ENCODE measurements around the gene PNPLA3. TPM values are rescaled to one million over a fixed set of nuclear protein-coding genes. Genes with fewer than 3 reads are reported as not detected.

PNPLA3 gene
- total and polyA plus RNA-seq, 4 donors: 0.41 to 2.2 (median 0.99) TPM

DNA sequence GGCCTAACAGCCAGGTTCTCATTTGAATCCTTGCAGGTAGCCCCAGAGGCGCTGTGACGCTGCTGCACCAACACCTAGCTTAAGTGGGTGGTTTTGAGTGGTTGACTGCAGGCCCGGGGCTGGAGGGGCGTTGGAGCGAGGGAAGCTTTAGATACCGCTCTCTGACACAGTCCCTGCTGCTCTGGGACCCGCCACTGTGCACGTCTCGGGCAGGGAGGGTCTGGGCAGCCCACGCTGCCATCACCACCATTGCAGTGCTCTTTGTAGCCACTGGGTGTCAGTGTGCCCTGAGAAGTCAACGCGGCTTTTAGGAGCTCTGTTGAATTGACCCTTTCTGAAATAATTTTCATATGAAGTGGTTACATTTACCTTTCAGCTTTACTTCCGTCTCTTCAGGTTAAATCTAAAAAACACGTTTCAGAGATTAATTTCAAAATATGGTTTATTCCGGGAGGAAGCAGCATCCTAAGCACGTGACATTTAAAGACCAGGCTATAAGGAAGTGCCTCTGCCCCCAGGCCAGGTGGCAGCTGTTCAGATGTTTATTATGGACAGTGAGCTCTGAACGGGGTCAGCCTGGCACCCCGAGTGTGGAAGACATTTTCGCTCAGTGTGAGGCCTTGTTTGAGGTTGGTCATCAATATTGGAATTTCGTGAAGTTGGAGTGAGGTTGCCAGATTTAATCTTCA lies 69.6 kb downstream of the PNPLA3 start:
- Histone ChIP-seq H3K27me3 (ENCODE audit: control insufficient read depth in 3 of 3, insufficient read depth in 3 of 3, low read length in 2 of 3) (no peaks in the 10 kb centered on the region), H3K27ac (ENCODE audit: low read depth in 1 of 2, low read length in 1 of 2) (no peak overlapping the region), H3K9me3 (ENCODE audit: control insufficient read depth in 4 of 4, insufficient read depth in 3 of 4, low read length in 3 of 4) (no peaks in the 10 kb centered on the region), H3K36me3 (ENCODE audit: control insufficient read depth in 4 of 4, insufficient read depth in 4 of 4, low read length in 4 of 4) (peaks cover 9 to 43% (median 41%) of the 10 kb centered on the region in 4 donors), H3K4me3 (no peak overlapping the region), H3K9ac (ENCODE audit: insufficient read depth in 1 of 2, low read length in 2 of 2) (no peak overlapping the region), H3K4me1 (ENCODE audit: control insufficient read depth in 5 of 5, insufficient read depth in 5 of 5, low read length in 5 of 5) (peaks cover 0 to 4% (median 0%) of the 10 kb centered on the region in 5 donors)
- DNase-seq (peak; percentile 73 to 76 (median 74)), ATAC-seq (ENCODE audit: insufficient read depth, low FRiP score) (peak; percentile 62)
- WGBS, 2 donors: 30 to 35% methylated on average over 20 of the region's 20 CpGs
- TF ChIP-seq, protein P1, sequence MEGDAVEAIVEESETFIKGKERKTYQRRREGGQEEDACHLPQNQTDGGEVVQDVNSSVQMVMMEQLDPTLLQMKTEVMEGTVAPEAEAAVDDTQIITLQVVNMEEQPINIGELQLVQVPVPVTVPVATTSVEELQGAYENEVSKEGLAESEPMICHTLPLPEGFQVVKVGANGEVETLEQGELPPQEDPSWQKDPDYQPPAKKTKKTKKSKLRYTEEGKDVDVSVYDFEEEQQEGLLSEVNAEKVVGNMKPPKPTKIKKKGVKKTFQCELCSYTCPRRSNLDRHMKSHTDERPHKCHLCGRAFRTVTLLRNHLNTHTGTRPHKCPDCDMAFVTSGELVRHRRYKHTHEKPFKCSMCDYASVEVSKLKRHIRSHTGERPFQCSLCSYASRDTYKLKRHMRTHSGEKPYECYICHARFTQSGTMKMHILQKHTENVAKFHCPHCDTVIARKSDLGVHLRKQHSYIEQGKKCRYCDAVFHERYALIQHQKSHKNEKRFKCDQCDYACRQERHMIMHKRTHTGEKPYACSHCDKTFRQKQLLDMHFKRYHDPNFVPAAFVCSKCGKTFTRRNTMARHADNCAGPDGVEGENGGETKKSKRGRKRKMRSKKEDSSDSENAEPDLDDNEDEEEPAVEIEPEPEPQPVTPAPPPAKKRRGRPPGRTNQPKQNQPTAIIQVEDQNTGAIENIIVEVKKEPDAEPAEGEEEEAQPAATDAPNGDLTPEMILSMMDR (IDR thresholded peaks at IDR 0.05; ENCODE audit: control extremely low read depth, extremely low read depth): peak; percentile 95

DNA sequence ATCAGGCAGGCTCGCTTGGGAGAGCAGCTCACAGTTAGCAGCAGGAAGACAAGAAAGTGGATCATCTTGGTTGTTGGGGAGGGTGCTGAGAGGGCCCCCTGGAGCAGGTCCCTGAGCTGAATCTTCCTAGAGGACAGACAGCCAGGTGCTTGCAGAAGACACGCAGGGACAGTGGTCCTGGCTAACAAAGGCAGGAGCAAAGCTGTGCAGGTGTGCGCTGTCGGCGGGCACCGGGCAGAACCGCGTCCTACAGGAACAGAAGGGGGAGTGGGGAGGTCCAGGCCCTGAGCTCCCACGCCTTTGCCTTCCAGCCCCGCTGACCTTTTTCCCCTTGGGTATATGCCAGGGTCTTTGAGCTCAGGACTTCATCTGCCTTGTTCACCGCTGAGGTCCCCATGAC lies 70.4 kb downstream of the PNPLA3 start:
- peaks cover 5 to 45% (median 40%) of the 10 kb centered on the region in 4 donors for H3K36me3 ChIP-seq (ENCODE audit: control insufficient read depth in 4 of 4, insufficient read depth in 4 of 4, low read length in 4 of 4)
- H3K9me3 ChIP-seq (ENCODE audit: control insufficient read depth in 4 of 4, insufficient read depth in 3 of 4, low read length in 3 of 4): no peaks in the 10 kb centered on the region
- WGBS, 2 donors: 94% methylated on average over 11 of the region's 11 CpGs
- no peak overlapping the region for H3K27ac ChIP-seq (ENCODE audit: low read depth in 1 of 2, low read length in 1 of 2)
- no peak for ATAC-seq (ENCODE audit: insufficient read depth, low FRiP score)
- TF ChIP-seq, protein P1 (IDR thresholded peaks at IDR 0.05; ENCODE audit: control extremely low read depth, extremely low read depth): no peak
- H3K27me3 ChIP-seq (ENCODE audit: control insufficient read depth in 3 of 3, insufficient read depth in 3 of 3, low read length in 2 of 3): no peaks in the 10 kb centered on the region
- no peak overlapping the region for H3K9ac ChIP-seq (ENCODE audit: insufficient read depth in 1 of 2, low read length in 2 of 2)
- DNase-seq: no peak
- peaks cover 0 to 6% (median 0%) of the 10 kb centered on the region in 5 donors for H3K4me1 ChIP-seq (ENCODE audit: control insufficient read depth in 5 of 5, insufficient read depth in 5 of 5, low read length in 5 of 5)
- no peak overlapping the region for H3K4me3 ChIP-seq

DNA sequence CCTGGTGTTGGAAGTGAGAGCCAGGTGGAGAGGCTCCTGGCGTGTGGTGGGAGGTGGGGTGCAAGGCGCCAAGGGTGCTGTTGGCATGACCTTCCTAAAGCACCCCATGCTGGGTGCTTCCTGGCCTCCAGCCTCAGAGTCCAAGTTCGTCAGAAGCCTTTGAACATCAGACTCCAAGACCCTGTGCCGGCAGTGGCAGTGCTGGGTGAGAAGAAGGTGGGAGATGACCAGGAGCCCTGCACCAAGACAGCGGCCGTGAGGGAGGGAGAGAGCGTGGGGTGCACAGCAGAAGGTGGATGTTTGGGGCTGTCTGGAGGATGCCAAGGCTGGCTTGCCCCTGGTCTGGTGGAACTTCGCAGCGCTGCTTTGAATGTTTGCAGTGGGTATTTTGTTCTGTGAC lies 70.8 kb downstream of the PNPLA3 start:
- no peak overlapping the region for H3K9ac ChIP-seq (ENCODE audit: insufficient read depth in 1 of 2, low read length in 2 of 2)
- no peak overlapping the region for H3K4me3 ChIP-seq
- no peaks in the 10 kb centered on the region for H3K9me3 ChIP-seq (ENCODE audit: control insufficient read depth in 4 of 4, insufficient read depth in 3 of 4, low read length in 3 of 4)
- no peak overlapping the region for H3K27ac ChIP-seq (ENCODE audit: low read depth in 1 of 2, low read length in 1 of 2)
- peaks cover 0 to 6% (median 0%) of the 10 kb centered on the region in 5 donors for H3K4me1 ChIP-seq (ENCODE audit: control insufficient read depth in 5 of 5, insufficient read depth in 5 of 5, low read length in 5 of 5)
- DNase-seq: no peak
- peaks cover 5 to 45% (median 40%) of the 10 kb centered on the region in 4 donors for H3K36me3 ChIP-seq (ENCODE audit: control insufficient read depth in 4 of 4, insufficient read depth in 4 of 4, low read length in 4 of 4)
- ATAC-seq (ENCODE audit: insufficient read depth, low FRiP score): no peak
- no peaks in the 10 kb centered on the region for H3K27me3 ChIP-seq (ENCODE audit: control insufficient read depth in 3 of 3, insufficient read depth in 3 of 3, low read length in 2 of 3)
- 88 to 95% methylated on average over 9 of the region's 9 CpGs for WGBS, 2 donors
- TF ChIP-seq, protein P1 (IDR thresholded peaks at IDR 0.05; ENCODE audit: control extremely low read depth, extremely low read depth): no peak

Data from lung (tissue), 12 donors.